Fibroblast of mammary gland (primary cell): ENCODE results near the gene ABCG1.

Experiments
- DNase-seq: peaks from one replicate; pipeline ENCODE4 v3.0.0-alpha.2; 2010; ENCODE audit warnings: low read depth
- H3K4me3 ChIP-seq: 2 replicates; pipeline ENCODE4 v1.5.1; 2011; ENCODE audit warnings: low read depth, mild to moderate bottlenecking, low read length, moderate library complexity; ENCODE audit not compliant: control insufficient read depth
- CTCF ChIP-seq: conservative IDR thresholded peaks from 2 replicates; pipeline ENCODE4 v1.5.1; 2011; ENCODE audit warnings: low read depth, low read length, inconsistent platforms; ENCODE audit not compliant: control insufficient read depth, insufficient read depth

Gene ABCG1

GRCh38 chr21:42254083-42254482 lies 35.1 kb downstream of the ABCG1 start:
- no peak for DNase-seq
- H3K4me3 ChIP-seq = no peak overlapping the region
- TF ChIP-seq CTCF = no peak

GRCh38 chr21:42254651-42255601 lies 36.0 kb downstream of the ABCG1 start:
- no peak overlapping the region for H3K4me3 ChIP-seq
- no peak for TF ChIP-seq CTCF
- DNase-seq = no peak

- TF ChIP-seq CTCF = no peak
- DNase-seq = no peak
- no peak overlapping the region for H3K4me3 ChIP-seq
Observed at GRCh38 chr21:42255825-42256224, 36.9 kb downstream of the ABCG1 start.

- no peak for DNase-seq
- TF ChIP-seq CTCF = no peak
- H3K4me3 ChIP-seq = no peak overlapping the region
Observed at GRCh38 chr21:42256316-42256715, 37.4 kb downstream of the ABCG1 start.

GRCh38 chr21:42257091-42257765 lies 38.3 kb downstream of the ABCG1 start:
- no peak for TF ChIP-seq CTCF
- H3K4me3 ChIP-seq = no peak overlapping the region
- no peak for DNase-seq

- H3K4me3 ChIP-seq = no peak overlapping the region
- peak; percentile 75 for TF ChIP-seq CTCF
- peak; percentile 52 for DNase-seq
Observed at GRCh38 chr21:42258150-42258884, 39.4 kb downstream of the ABCG1 start.
